CD8-positive, alpha-beta memory T cell (primary cell): ENCODE data around the gene FUT7. TPM values are rescaled to one million over a fixed set of nuclear protein-coding genes. Genes with fewer than 3 reads are reported as not detected.
A peak's percentile ranks its signal among the peaks of the same experiment; 100 is the strongest.
"Not testable (repeated sequence)": the region's sequence is repeated elsewhere in the genome, so short reads cannot be mapped to it uniquely, and the experiment has no call there.

Experiments used
- CTCF ChIA-PET: fragments of 350-600 bp; sonication (Branson Sonifier 250); formaldehyde crosslinking; loops from one replicate; lab custom pipeline; 2021; ENCODE audit warnings: antibody characterized with exemption; lab: Charles Lee
- POLR2A ChIA-PET: fragments of 350-600 bp; sonication (Branson Sonifier 250); formaldehyde crosslinking; loops from one replicate; lab custom pipeline; 2021; ENCODE audit warnings: antibody characterized with exemption; lab: Charles Lee
- DNase-seq, 5 donors: peaks; one replicate each; pipeline versions ENCODE4 v3.0.0 to v3.0.0-alpha.2; 2020 to 2022; ENCODE audit warnings: mixed read lengths in 1 of 5
- H3K27ac ChIP-seq: one replicate; pipeline ENCODE4 v1.7.0; 2013; ENCODE audit warnings: low read depth, mild to moderate bottlenecking, low read length, moderate library complexity
- H3K27me3 ChIP-seq: 2 replicates; pipeline ENCODE4 v1.7.0; 2013; ENCODE audit warnings: low read length, mild to moderate bottlenecking; ENCODE audit not compliant: insufficient read depth, poor library complexity, severe bottlenecking
- H3K36me3 ChIP-seq: 2 replicates; pipeline ENCODE4 v1.7.0; 2013; ENCODE audit warnings: mild to moderate bottlenecking, low read length, moderate library complexity; ENCODE audit not compliant: insufficient read depth
- H3K4me1 ChIP-seq: 2 replicates; pipeline ENCODE4 v1.7.0; 2013; ENCODE audit warnings: mild to moderate bottlenecking, low read length, moderate library complexity; ENCODE audit not compliant: insufficient read depth
- H3K4me3 ChIP-seq: 2 replicates; pipeline ENCODE4 v1.7.0; 2013; ENCODE audit warnings: mild to moderate bottlenecking, low read length
- H3K9me3 ChIP-seq: 2 replicates; pipeline ENCODE4 v1.7.0; 2013; ENCODE audit warnings: mild to moderate bottlenecking, low read length
- H3K27ac Mint-ChIP-seq, 8 donors: one replicate each; pipeline ENCODE4 v1.8.0; 2020 to 2021; ENCODE audit warnings: mixed read lengths in 8 of 8, mild to moderate bottlenecking in 6 of 8, inconsistent platforms in 3 of 8, moderate library complexity in 3 of 8
- H3K27me3 Mint-ChIP-seq, 2 donors: one replicate each; pipeline ENCODE4 v1.8.0; 2020 to 2021; ENCODE audit warnings: mixed read lengths in 2 of 2, mild to moderate bottlenecking in 1 of 2, moderate library complexity in 1 of 2
- H3K36me3 Mint-ChIP-seq, 3 donors: one replicate each; pipeline ENCODE4 v1.8.0; 2020 to 2021; ENCODE audit warnings: mixed read lengths in 3 of 3, inconsistent platforms in 1 of 3, mild to moderate bottlenecking in 1 of 3
- H3K4me1 Mint-ChIP-seq, 3 donors: one replicate each; pipeline ENCODE4 v1.8.0; 2020 to 2021; ENCODE audit warnings: mixed read lengths in 3 of 3, inconsistent platforms in 1 of 3, mild to moderate bottlenecking in 1 of 3
- H3K4me3 Mint-ChIP-seq, 7 donors: one replicate each; pipeline ENCODE4 v1.8.0; 2020 to 2021; ENCODE audit warnings: mixed read lengths in 7 of 7, mild to moderate bottlenecking in 6 of 7, moderate library complexity in 4 of 7, inconsistent platforms in 2 of 7
- H3K9me3 Mint-ChIP-seq, 5 donors: one replicate each; pipeline ENCODE4 v1.8.0; 2020 to 2022; ENCODE audit warnings: mixed read lengths in 5 of 5, mild to moderate bottlenecking in 3 of 5, moderate library complexity in 2 of 5, inconsistent platforms in 1 of 5
- polyA plus RNA-seq: library from polyadenylated mRNA; unstranded; fragments of 300-500 nt; fragmentation: Illumina TruSeq; gene quantifications from one replicate; pipeline ENCODE4 v1.2.3, GENCODE V29; 2021
- total RNA-seq, 2 experiments: library from RNA; stranded (reverse); gene quantifications; one replicate each; pipeline ENCODE4 v1.2.3, GENCODE V29; 2021

Gene FUT7
- total and polyA plus RNA-seq, 3 experiments from 2014 or later, result 0.57 to 28.7 (median 0.82) TPM

DNA sequence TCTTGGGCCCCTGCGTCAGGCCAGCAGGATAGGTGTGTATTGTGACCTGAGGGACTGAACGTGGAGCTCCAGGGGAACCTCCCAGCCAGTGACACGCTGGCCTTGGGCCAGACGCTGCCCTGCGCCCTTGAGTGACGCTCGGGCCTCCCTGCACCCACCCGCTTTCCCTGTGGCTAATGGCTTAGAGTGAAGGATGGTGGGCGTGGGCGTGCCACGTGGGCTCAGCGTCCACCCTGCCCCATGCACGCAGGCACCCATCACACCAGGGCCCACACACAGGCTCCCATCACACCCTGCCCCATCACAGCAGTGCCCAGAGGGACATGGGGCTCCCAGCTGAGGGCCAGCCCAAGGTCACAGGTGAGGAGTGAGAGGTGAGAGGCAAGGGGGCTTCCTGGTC lies 5.1 kb upstream of the FUT7 start:
- Histone ChIP-seq H3K4me3 (no peak overlapping the region), H3K27ac (no peak overlapping the region), H3K36me3 (no peaks in the 10 kb centered on the region), H3K4me1 (peaks cover 21% of the 10 kb centered on the region), H3K9me3 (no peaks in the 10 kb centered on the region), H3K27me3 (no peaks in the 10 kb centered on the region)
- Mint-ChIP-seq H3K4me1 (peaks cover 23 to 29% (median 24%) of the 10 kb centered on the region in 3 donors), H3K9me3 (no peaks in the 10 kb centered on the region), H3K36me3 (no peaks in the 10 kb centered on the region), H3K4me3 (no peak overlapping the region), H3K27ac (no peak overlapping the region), H3K27me3 (peaks cover 0 to 1% of the 10 kb centered on the region in 2 donors)
- no peak for DNase-seq
- POLR2A ChIA-PET, result no interaction called here
- CTCF ChIA-PET, result interaction anchor here (0.7 to 8.9 kb wide), 8 partner anchors 10 to 249 kb away, joined by 3 to 159 read pairs (median 28); partner anchors contain the start of genes C8G, FBXW5, NPDC1 and TMEM141

DNA sequence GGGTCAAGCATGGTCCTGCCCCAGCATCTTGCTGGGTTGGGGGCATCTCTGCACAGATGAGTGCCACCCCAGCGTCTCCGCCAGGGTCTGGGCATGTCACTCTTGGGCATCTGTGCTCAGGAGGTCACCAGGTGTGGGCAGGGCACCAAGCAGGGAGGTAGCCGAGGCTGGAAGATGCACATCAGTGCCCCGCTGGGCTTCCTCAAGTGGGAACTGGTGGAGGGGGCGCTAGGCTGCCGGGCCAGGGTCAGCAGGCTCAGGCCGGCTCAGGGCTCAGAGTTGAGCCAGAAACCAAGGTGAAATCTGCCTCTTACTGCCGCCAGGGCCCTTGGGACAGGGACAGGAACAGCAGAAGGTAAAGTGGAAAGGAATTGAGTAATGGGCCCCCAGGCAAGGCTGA lies 4.0 kb upstream of the FUT7 start:
- Mint-ChIP-seq H3K27me3 (no peaks in the 10 kb centered on the region), H3K4me3 (no peak overlapping the region), H3K27ac (no peak overlapping the region), H3K4me1 (peaks cover 27 to 38% (median 28%) of the 10 kb centered on the region in 3 donors), H3K9me3 (no peaks in the 10 kb centered on the region), H3K36me3 (no peaks in the 10 kb centered on the region)
- H3K9me3 ChIP-seq, result no peaks in the 10 kb centered on the region
- POLR2A ChIA-PET, result interaction anchor here (0.7 to 1.3 kb wide), 4 partner anchors 11 to 229 kb away, joined by 3 to 6 read pairs (median 4); partner anchors contain the start of genes NPDC1 and RABL6
- no peaks in the 10 kb centered on the region for H3K36me3 ChIP-seq
- peaks cover 32% of the 10 kb centered on the region for H3K4me1 ChIP-seq
- no peak overlapping the region for H3K27ac ChIP-seq
- CTCF ChIA-PET, result interaction anchor here (0.6 to 8.9 kb wide), 50 partner anchors 8 to 309 kb away, joined by 3 to 159 read pairs (median 7); partner anchors contain the start of genes AJM1, C8G, CLIC3 and FBXW5
- DNase-seq, result no peak
- H3K27me3 ChIP-seq, result no peaks in the 10 kb centered on the region
- no peak overlapping the region for H3K4me3 ChIP-seq

DNA sequence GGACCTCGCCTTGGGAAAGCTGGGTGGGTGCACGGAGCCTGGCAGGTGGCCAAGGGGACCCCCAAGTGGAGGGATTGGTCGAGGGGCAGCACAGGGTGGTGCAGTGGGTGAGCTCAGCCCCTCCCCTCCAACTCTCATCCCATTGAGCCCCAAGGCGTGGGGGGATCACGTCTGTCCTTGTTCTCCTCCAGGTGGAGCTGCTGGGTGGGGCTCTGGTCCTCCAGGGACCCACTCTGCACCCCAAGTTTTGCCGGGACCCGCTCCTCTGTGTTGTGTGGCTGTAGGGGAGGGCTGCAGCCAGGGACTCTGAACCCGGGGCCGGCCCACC lies 3.6 kb upstream of the FUT7 start:
- ChIA-PET CTCF (interaction anchor here (0.6 to 8.9 kb wide), 54 partner anchors 9 to 308 kb away, joined by 3 to 159 read pairs (median 6); partner anchors contain the start of genes AJM1, C8G, CLIC3 and FBXW5), POLR2A (interaction anchor here (0.6 to 2.0 kb wide), 12 partner anchors 9 to 248 kb away, joined by 3 to 18 read pairs (median 5); partner anchors contain the start of genes AJM1, C8G, FBXW5 and NPDC1)
- Mint-ChIP-seq H3K36me3 (no peaks in the 10 kb centered on the region), H3K4me3 (peak overlapping the region in 2 of 7 donors; percentile 76 to 78), H3K4me1 (peaks cover 32 to 42% (median 33%) of the 10 kb centered on the region in 3 donors), H3K9me3 (no peaks in the 10 kb centered on the region), H3K27ac (peak overlapping the region in 3 of 8 donors; percentile 86 to 91 (median 89)), H3K27me3 (no peaks in the 10 kb centered on the region)
- H3K27me3 ChIP-seq, result no peaks in the 10 kb centered on the region
- H3K27ac ChIP-seq, result no peak overlapping the region
- no peak for DNase-seq
- no peaks in the 10 kb centered on the region for H3K9me3 ChIP-seq
- H3K4me3 ChIP-seq, result no peak overlapping the region
- H3K4me1 ChIP-seq, result peaks cover 36% of the 10 kb centered on the region
- H3K36me3 ChIP-seq, result no peaks in the 10 kb centered on the region

DNA sequence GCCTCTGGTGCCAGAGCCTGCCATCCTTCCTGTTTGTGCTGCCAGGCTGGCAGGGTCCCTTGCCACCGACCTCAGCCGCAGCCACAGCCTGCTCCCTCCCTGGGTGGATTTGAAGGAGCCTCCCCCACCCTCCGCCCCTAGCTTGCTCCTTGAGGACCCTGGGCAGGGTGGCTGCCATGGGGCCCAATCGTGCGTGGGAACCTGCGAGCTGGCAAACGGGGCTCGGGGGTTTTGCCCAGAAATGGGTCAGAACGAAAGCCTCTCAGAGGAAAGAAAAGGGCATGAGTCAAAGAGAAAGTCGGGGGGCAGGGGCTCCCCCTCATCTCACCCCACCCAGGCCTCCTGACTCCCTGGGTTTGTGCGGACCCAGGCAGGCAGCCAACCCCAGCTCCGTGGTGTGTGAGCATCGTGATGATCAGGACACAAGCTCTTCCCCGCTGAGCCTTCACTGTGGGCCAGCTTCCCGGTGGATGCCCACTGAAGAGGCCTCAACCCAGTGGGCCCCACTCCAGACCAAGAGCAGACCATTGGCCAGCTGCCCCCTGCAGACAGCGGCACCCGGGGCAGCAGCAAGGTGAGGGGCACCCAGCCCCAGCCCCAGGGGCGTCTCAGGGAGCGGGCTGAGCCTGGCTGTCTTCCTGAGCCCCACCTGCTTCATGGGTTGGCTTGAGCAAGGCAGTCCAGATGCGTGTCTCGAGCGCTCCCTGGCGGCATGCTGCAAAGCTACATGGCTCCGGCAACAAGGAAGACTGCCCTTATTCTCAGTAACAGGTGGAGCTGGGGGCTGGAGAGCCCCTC lies 3.0 kb upstream of the FUT7 start:
- ChIA-PET POLR2A (interaction anchor here (0.6 to 2.0 kb wide), 13 partner anchors 10 to 247 kb away, joined by 3 to 18 read pairs (median 5); partner anchors contain the start of genes AJM1, C8G, FBXW5 and NPDC1), CTCF (interaction anchor here (0.6 to 8.9 kb wide), 60 partner anchors 9 to 308 kb away, joined by 3 to 159 read pairs (median 6); partner anchors contain the start of genes AJM1, C8G, CLIC3 and FBXW5)
- Histone ChIP-seq H3K27ac (peak overlapping the region; percentile 38), H3K4me1 (peaks cover 42% of the 10 kb centered on the region), H3K27me3 (no peaks in the 10 kb centered on the region), H3K36me3 (no peaks in the 10 kb centered on the region), H3K9me3 (no peaks in the 10 kb centered on the region), H3K4me3 (peak overlapping the region; percentile 58)
- Mint-ChIP-seq H3K4me1 (peaks cover 35 to 48% (median 36%) of the 10 kb centered on the region in 3 donors), H3K27ac (peak overlapping the region; percentile 75 to 96 (median 89)), H3K27me3 (no peaks in the 10 kb centered on the region), H3K4me3 (peak overlapping the region; percentile 72 to 89 (median 76)), H3K36me3 (no peaks in the 10 kb centered on the region), H3K9me3 (no peaks in the 10 kb centered on the region)
- DNase-seq, result peak; percentile 81 to 92 (median 83)

DNA sequence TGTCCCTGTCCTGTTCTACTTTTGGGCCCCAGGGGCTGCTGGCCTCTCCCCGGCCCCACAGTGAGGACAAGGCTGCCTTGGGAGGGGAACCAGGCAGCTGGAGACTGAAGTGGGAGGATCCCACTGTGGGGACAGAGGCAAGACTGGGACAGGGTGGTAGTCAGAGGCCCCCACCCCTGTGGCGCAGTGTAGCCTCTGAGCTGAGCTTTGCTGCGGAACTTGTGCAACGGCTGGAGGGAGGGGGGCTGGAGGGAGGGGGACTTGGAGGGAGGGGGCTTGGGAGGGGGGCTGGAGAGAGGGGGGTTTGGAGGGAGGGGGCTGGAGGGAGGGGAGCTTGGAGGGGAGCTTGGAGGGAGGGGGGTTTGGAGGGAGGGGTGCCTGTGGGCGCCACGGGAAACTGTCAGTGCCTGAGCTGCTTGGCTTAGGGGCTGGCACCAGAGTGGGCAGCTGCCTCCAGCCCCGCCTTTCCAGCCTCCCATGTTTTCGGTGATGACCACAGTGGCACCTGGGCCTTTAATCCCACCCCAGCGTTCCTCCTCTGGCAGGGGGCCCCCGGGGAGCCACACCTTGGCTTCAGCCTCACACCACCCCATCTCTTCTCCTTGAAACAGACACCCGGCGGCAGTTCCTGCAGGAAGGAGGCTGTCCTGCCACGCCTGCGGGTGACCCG lies 2.3 kb upstream of the FUT7 start:
- Mint-ChIP-seq H3K4me3 (peak overlapping the region; percentile 72 to 89 (median 76)), H3K9me3 (no peaks in the 10 kb centered on the region), H3K36me3 (no peaks in the 10 kb centered on the region), H3K27ac (peak overlapping the region; percentile 75 to 96 (median 89)), H3K27me3 (no peaks in the 10 kb centered on the region), H3K4me1 (peaks cover 41 to 55% (median 42%) of the 10 kb centered on the region in 3 donors)
- CTCF ChIA-PET, result interaction anchor here (0.9 to 8.9 kb wide), 43 partner anchors 8 to 307 kb away, joined by 3 to 159 read pairs (median 7); partner anchors contain the start of genes AJM1, C8G, CLIC3 and FBXW5
- Histone ChIP-seq H3K9me3 (no peaks in the 10 kb centered on the region), H3K4me1 (peaks cover 49% of the 10 kb centered on the region), H3K27ac (no peak overlapping the region), H3K36me3 (no peaks in the 10 kb centered on the region), H3K27me3 (no peaks in the 10 kb centered on the region), H3K4me3 (peak overlapping the region; percentile 58)
- POLR2A ChIA-PET, result interaction anchor here (0.6 to 2.0 kb wide), 10 partner anchors 13 to 246 kb away, joined by 3 to 18 read pairs (median 5); partner anchors contain the start of genes AJM1, C8G, FBXW5 and PAXX
- DNase-seq, result no peak

DNA sequence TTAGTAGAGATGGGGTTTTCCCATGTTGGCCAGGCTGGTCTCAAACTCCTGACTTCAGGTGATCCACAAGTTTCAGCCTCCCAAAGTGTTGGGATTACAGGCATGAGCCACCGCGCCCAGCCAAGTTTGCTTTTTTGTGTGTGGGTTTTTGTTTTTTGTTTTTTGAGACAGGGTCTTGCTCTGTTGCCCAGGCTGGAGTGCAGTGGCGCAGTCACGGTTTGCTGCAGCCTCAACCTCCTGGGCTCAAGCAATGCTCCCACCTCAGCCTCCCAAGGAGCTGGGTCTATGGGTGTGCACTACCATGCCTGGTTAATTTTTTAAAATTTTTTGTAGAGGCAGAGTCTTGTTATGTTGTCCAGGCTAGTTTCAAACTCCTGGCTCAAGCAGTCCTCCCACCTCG lies 1.6 kb upstream of the FUT7 start:
- H3K27ac Mint-ChIP-seq, result peak overlapping the region in 6 of 8 donors; percentile 23 to 96 (median 62)
- H3K27ac ChIP-seq, H3K27me3 Mint-ChIP-seq, H3K9me3 ChIP-seq, H3K4me3 ChIP-seq, H3K27me3 ChIP-seq, H3K36me3 Mint-ChIP-seq, H3K9me3 Mint-ChIP-seq, POLR2A ChIA-PET, DNase-seq, H3K36me3 ChIP-seq: not testable (repeated sequence)
- peaks cover 54% of the 10 kb centered on the region for H3K4me1 ChIP-seq
- H3K4me3 Mint-ChIP-seq, result peak overlapping the region in 5 of 7 donors; percentile 15 to 74 (median 59)
- CTCF ChIA-PET, result interaction anchor here (0.7 to 8.9 kb wide), 4 partner anchors 62 to 245 kb away, joined by 3 to 159 read pairs (median 48); partner anchors contain the start of genes AJM1, C8G, FBXW5 and TMEM141
- peaks cover 41 to 61% (median 46%) of the 10 kb centered on the region in 3 donors for H3K4me1 Mint-ChIP-seq

DNA sequence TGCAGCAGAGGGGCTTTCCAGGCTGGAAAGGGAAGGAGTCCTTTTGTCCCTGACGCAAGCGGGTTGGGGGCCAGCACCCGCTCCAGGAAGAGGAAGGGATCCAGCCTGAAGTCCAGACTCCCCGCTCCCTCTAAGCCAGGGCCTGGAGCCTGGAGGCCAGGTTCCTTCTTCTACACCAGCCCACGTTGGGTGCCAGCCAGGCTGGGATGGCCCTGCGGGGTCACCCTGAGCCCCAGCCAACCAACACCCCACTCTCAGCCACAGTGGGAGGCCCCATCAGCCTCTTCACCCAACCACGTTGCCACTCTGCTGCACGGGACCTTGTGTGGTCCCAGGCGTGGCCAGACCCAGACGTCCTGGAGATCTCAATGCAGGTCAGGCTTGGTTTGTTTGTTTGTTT lies 970 bp upstream of the FUT7 start:
- Mint-ChIP-seq H3K36me3 (no peaks in the 10 kb centered on the region), H3K27ac (peak overlapping the region; percentile 58 to 96 (median 86)), H3K4me3 (peak overlapping the region; percentile 11 to 74 (median 67)), H3K9me3 (no peaks in the 10 kb centered on the region), H3K27me3 (no peaks in the 10 kb centered on the region), H3K4me1 (peaks cover 41 to 61% (median 46%) of the 10 kb centered on the region in 3 donors)
- H3K27ac ChIP-seq, result no peak overlapping the region
- no peaks in the 10 kb centered on the region for H3K36me3 ChIP-seq
- CTCF ChIA-PET, result interaction anchor here (0.9 to 8.9 kb wide), 7 partner anchors 14 to 244 kb away, joined by 3 to 159 read pairs (median 6); partner anchors contain the start of genes C8G, FBXW5, MAN1B1 and TMEM141
- no peak for DNase-seq
- no peak overlapping the region for H3K4me3 ChIP-seq
- POLR2A ChIA-PET, result interaction anchor here (0.5 to 0.6 kb wide), 2 partner anchors 38 to 572 kb away, joined by 3 read pairs; partner anchors contain the start of genes ARRDC1 and SAPCD2
- H3K9me3 ChIP-seq, result no peaks in the 10 kb centered on the region
- H3K4me1 ChIP-seq, result peaks cover 54% of the 10 kb centered on the region
- H3K27me3 ChIP-seq, result no peaks in the 10 kb centered on the region
